PC-9 (cell line): Measurements from ENCODE around the gene IP6K1.

Experiments
- EZH2 ChIP-seq: fragments of 200-600 bp; sonication (generic); IDR thresholded peaks from 2 replicates; pipeline ENCODE4 v1.8.0; 2017; ENCODE audit warnings: antibody characterized with exemption, low read depth
- TF ChIP-seq, protein P1 (sequence below): fragments of 200-600 bp; sonication (generic); conservative IDR thresholded peaks from 2 replicates; pipeline ENCODE4 v1.6.1; 2017; ENCODE audit warnings: mixed run types, antibody characterized with exemption, mild to moderate bottlenecking, moderate library complexity

DNA sequence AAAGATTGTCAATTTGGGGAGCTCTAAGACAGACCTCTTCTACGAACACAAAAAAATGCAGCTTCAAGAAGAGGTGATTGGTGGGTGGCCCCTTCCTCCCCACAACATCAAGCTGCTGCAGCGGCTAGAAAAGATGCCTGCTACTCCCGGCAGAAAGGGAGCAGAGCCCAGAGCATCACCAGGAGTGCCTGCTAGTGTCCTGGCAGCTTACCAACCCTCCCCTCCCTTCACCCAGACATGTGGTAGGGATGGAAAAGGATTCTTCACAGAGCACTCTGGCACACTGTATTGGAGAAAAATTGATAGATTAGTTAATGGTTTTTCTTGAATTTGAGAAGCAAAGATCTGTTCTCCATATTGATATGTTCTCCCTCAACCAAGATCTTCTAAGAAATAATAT is 10.8 kb downstream of the IP6K1 start:
- no peak for TF ChIP-seq EZH2
- TF ChIP-seq, protein P1, sequence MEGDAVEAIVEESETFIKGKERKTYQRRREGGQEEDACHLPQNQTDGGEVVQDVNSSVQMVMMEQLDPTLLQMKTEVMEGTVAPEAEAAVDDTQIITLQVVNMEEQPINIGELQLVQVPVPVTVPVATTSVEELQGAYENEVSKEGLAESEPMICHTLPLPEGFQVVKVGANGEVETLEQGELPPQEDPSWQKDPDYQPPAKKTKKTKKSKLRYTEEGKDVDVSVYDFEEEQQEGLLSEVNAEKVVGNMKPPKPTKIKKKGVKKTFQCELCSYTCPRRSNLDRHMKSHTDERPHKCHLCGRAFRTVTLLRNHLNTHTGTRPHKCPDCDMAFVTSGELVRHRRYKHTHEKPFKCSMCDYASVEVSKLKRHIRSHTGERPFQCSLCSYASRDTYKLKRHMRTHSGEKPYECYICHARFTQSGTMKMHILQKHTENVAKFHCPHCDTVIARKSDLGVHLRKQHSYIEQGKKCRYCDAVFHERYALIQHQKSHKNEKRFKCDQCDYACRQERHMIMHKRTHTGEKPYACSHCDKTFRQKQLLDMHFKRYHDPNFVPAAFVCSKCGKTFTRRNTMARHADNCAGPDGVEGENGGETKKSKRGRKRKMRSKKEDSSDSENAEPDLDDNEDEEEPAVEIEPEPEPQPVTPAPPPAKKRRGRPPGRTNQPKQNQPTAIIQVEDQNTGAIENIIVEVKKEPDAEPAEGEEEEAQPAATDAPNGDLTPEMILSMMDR, result no peak
